Measurements from ENCODE around the gene LGALS13. TPM values are rescaled to one million over a fixed set of nuclear protein-coding genes. Genes with fewer than 3 reads are reported as not detected.

The LGALS13 gene
- total and polyA plus RNA-seq, 2 donors from 2014 or later: not detected

GRCh38 chr19:39631178-39631577 lies 28.9 kb downstream of the LGALS13 start:
- no peak overlapping the region for H3K9ac ChIP-seq (ENCODE audit: low read length in 3 of 3)
- TF ChIP-seq CTCF (IDR thresholded peaks at IDR 0.05; ENCODE audit: borderline replicate concordance, extremely low read depth, insufficient read depth): no peak
- DNase-seq: no peak
- no peak overlapping the region for H3K4me3 ChIP-seq (ENCODE audit: low read length in 3 of 3)
- H3K36me3 ChIP-seq (ENCODE audit: control insufficient read depth in 2 of 3, insufficient read depth in 3 of 3, low read length in 3 of 3): no peaks in the 10 kb centered on the region
- H3K4me1 ChIP-seq (ENCODE audit: control insufficient read depth in 2 of 3, insufficient read depth in 2 of 3, low read depth in 1 of 3, low read length in 3 of 3): no peaks in the 10 kb centered on the region
- no peaks in the 10 kb centered on the region for H3K9me3 ChIP-seq (ENCODE audit: control insufficient read depth in 2 of 3, insufficient read depth in 1 of 3, low read length in 3 of 3)
- H3K27ac ChIP-seq (ENCODE audit: low read depth in 2 of 2, low read length in 2 of 2): no peak overlapping the region
- no peaks in the 10 kb centered on the region for H3K27me3 ChIP-seq (ENCODE audit: control insufficient read depth, insufficient read depth, low read length)
- FAIRE-seq: no peak
- intact Hi-C loops (cut with DNase I): no loop called here

- H3K36me3 ChIP-seq (ENCODE audit: control insufficient read depth in 2 of 3, insufficient read depth in 3 of 3, low read length in 3 of 3): no peaks in the 10 kb centered on the region
- intact Hi-C loops (cut with DNase I): no loop called here
- no peak for TF ChIP-seq CTCF (IDR thresholded peaks at IDR 0.05; ENCODE audit: borderline replicate concordance, extremely low read depth, insufficient read depth)
- no peaks in the 10 kb centered on the region for H3K27me3 ChIP-seq (ENCODE audit: control insufficient read depth, insufficient read depth, low read length)
- no peak overlapping the region for H3K4me3 ChIP-seq (ENCODE audit: low read length in 3 of 3)
- H3K9ac ChIP-seq (ENCODE audit: low read length in 3 of 3): no peak overlapping the region
- no peak for FAIRE-seq
- DNase-seq: no peak
- H3K4me1 ChIP-seq (ENCODE audit: control insufficient read depth in 2 of 3, insufficient read depth in 2 of 3, low read depth in 1 of 3, low read length in 3 of 3): no peaks in the 10 kb centered on the region
- H3K9me3 ChIP-seq (ENCODE audit: control insufficient read depth in 2 of 3, insufficient read depth in 1 of 3, low read length in 3 of 3): no peaks in the 10 kb centered on the region
- no peak overlapping the region for H3K27ac ChIP-seq (ENCODE audit: low read depth in 2 of 2, low read length in 2 of 2)
Observed at GRCh38 chr19:39631626-39632025, 29.3 kb downstream of the LGALS13 start.

- no peaks in the 10 kb centered on the region for H3K27me3 ChIP-seq (ENCODE audit: control insufficient read depth, insufficient read depth, low read length)
- H3K4me1 ChIP-seq (ENCODE audit: control insufficient read depth in 2 of 3, insufficient read depth in 2 of 3, low read depth in 1 of 3, low read length in 3 of 3): no peaks in the 10 kb centered on the region
- no peak overlapping the region for H3K9ac ChIP-seq (ENCODE audit: low read length in 3 of 3)
- H3K4me3 ChIP-seq (ENCODE audit: low read length in 3 of 3): no peak overlapping the region
- no peaks in the 10 kb centered on the region for H3K9me3 ChIP-seq (ENCODE audit: control insufficient read depth in 2 of 3, insufficient read depth in 1 of 3, low read length in 3 of 3)
- no peak for TF ChIP-seq CTCF (IDR thresholded peaks at IDR 0.05; ENCODE audit: borderline replicate concordance, extremely low read depth, insufficient read depth)
- no peaks in the 10 kb centered on the region for H3K36me3 ChIP-seq (ENCODE audit: control insufficient read depth in 2 of 3, insufficient read depth in 3 of 3, low read length in 3 of 3)
- DNase-seq: no peak
- H3K27ac ChIP-seq (ENCODE audit: low read depth in 2 of 2, low read length in 2 of 2): no peak overlapping the region
- intact Hi-C loops (cut with DNase I): no loop called here
- no peak for FAIRE-seq
Observed at GRCh38 chr19:39637891-39638290, 35.6 kb downstream of the LGALS13 start.

- no peak for FAIRE-seq
- Histone ChIP-seq H3K36me3 (ENCODE audit: control insufficient read depth in 2 of 3, insufficient read depth in 3 of 3, low read length in 3 of 3) (no peaks in the 10 kb centered on the region), H3K4me1 (ENCODE audit: control insufficient read depth in 2 of 3, insufficient read depth in 2 of 3, low read depth in 1 of 3, low read length in 3 of 3) (no peaks in the 10 kb centered on the region)
Observed at GRCh38 chr19:39641773-39642172, 39.4 kb downstream of the LGALS13 start.

More at GRCh38 chr19:39641773-39642172, 39.4 kb downstream of the LGALS13 start:
- Histone ChIP-seq H3K27me3 (ENCODE audit: control insufficient read depth, insufficient read depth, low read length) (no peaks in the 10 kb centered on the region), H3K9ac (ENCODE audit: low read length in 3 of 3) (no peak overlapping the region), H3K4me3 (ENCODE audit: low read length in 3 of 3) (no peak overlapping the region), H3K27ac (ENCODE audit: low read depth in 2 of 2, low read length in 2 of 2) (no peak overlapping the region), H3K9me3 (ENCODE audit: control insufficient read depth in 2 of 3, insufficient read depth in 1 of 3, low read length in 3 of 3) (no peaks in the 10 kb centered on the region)
- intact Hi-C loops (cut with DNase I): no loop called here
- peak in 1 of 5 donors; percentile 11 for DNase-seq
- no peak for TF ChIP-seq CTCF (IDR thresholded peaks at IDR 0.05; ENCODE audit: borderline replicate concordance, extremely low read depth, insufficient read depth)

All from kidney (tissue), 14 donors.